A549 (cell line): ENCODE results near the gene UBE3B. TPM values are rescaled to one million over a fixed set of nuclear protein-coding genes. Genes with fewer than 3 reads are reported as not detected.

Source experiments
- ATAC-seq, 2 experiments: fragments of 200-7000 bp in 1 of 2; fragments of >200 bp in 1 of 2; cut with Nextera tagmentation in 1 of 2; cut with Tn5 transposase in 1 of 2; 3 replicates each; pipeline versions ENCODE4 v1.8.0 to v1.9.1; 2018 to 2020; ENCODE audit warnings: mild to moderate bottlenecking in 1 of 2, moderate library complexity in 1 of 2
- CTCF ChIA-PET: fragments of 300-600 bp; sonication (Branson Sonifier 250); formaldehyde crosslinking; extraction: SDS; loops from one replicate; lab custom pipeline; 2021; ENCODE audit warnings: antibody characterized with exemption, inconsistent platforms; lab: Yijun Ruan, JAX
- POLR2A ChIA-PET: fragments of 350-600 bp; formaldehyde crosslinking; extraction: SDS; loops from one replicate; lab custom pipeline; 2021; ENCODE audit warnings: antibody characterized with exemption, inconsistent platforms; lab: Yijun Ruan, JAX
- DNase-seq, 2 experiments: peaks; one replicate each; pipeline versions ENCODE4 v3.0.0 to v3.0.0-alpha.2; 2011 to 2016; ENCODE audit warnings: low read depth in 1 of 2, low spot score in 1 of 2
- FAIRE-seq: peaks from 2 replicates; lab custom pipeline; 2011; peaks lifted over from hg19 to GRCh38; lab: Jason Lieb, UNC
- H3K27ac ChIP-seq, 2 experiments: fragments of >200 bp; sonication (Bioruptor Twin); formaldehyde crosslinking; 3 replicates each; pipeline ENCODE4 v1.5.1; 2016 to 2017
- H3K4me1 ChIP-seq: fragments of >200 bp; sonication (Bioruptor Twin); formaldehyde crosslinking; 3 replicates; pipeline ENCODE4 v1.6.1; 2016
- H3K4me2 ChIP-seq: fragments of >200 bp; sonication (Bioruptor Twin); formaldehyde crosslinking; 3 replicates; pipeline ENCODE4 v1.6.1; 2016
- H3K4me3 ChIP-seq: fragments of >200 bp; sonication (Bioruptor Twin); formaldehyde crosslinking; 3 replicates; pipeline ENCODE4 v1.5.1; 2016
- H3K9me3 ChIP-seq: fragments of >200 bp; sonication (Bioruptor Twin); formaldehyde crosslinking; 3 replicates; pipeline ENCODE4 v1.6.1; 2016
- ATOH8 ChIP-seq: fragments of 250-450 bp; sonication (Bioruptor Pico); IDR thresholded peaks from 2 replicates; pipeline ENCODE4 v1.5.0; 2020; ENCODE audit warnings: low read depth, mild to moderate bottlenecking, moderate library complexity
- CHD4 ChIP-seq: fragments of 200-600 bp; sonication (generic); IDR thresholded peaks from 2 replicates; pipeline ENCODE4 v1.6.1; 2016; ENCODE audit warnings: antibody characterized with exemption, mild to moderate bottlenecking, borderline replicate concordance
- ELK1 ChIP-seq: fragments of 150-350 bp; IDR thresholded peaks from 2 replicates; pipeline ENCODE4 v1.6.1; 2014; ENCODE audit warnings: low read depth, mild to moderate bottlenecking, low read length
- EP300 ChIP-seq, 2 experiments: fragments of >200 bp; sonication (Bioruptor Twin); formaldehyde crosslinking; IDR thresholded peaks; 2 replicates in 1 of 2; 3 replicates in 1 of 2; pipeline ENCODE4 v1.6.1; 2016 to 2017
- HDAC2 ChIP-seq: fragments of 200-600 bp; sonication (generic); IDR thresholded peaks from 2 replicates; pipeline ENCODE4 v1.6.1; 2016
- HOXB13 ChIP-seq: fragments of 250-450 bp; sonication (Bioruptor Pico); IDR thresholded peaks from 2 replicates; pipeline ENCODE4 v1.5.0; 2020; ENCODE audit warnings: low read depth, mild to moderate bottlenecking, moderate library complexity
- MAZ ChIP-seq: fragments of 150-350 bp; IDR thresholded peaks from 2 replicates; pipeline ENCODE4 v1.6.1; 2014; ENCODE audit warnings: antibody characterized with exemption, low read depth, low read length, borderline replicate concordance
- SMC3 ChIP-seq: fragments of >200 bp; sonication (Bioruptor Twin); formaldehyde crosslinking; IDR thresholded peaks from 3 replicates; pipeline ENCODE4 v1.6.1; 2018; ENCODE audit warnings: inconsistent platforms
- SREBF2 ChIP-seq: fragments of 450-650 bp; IDR thresholded peaks from 2 replicates; pipeline ENCODE4 v1.6.1; 2014; ENCODE audit warnings: mild to moderate bottlenecking, moderate library complexity
- TP53 ChIP-seq: fragments of 250-450 bp; sonication (Bioruptor Pico); IDR thresholded peaks from 2 replicates; pipeline ENCODE4 v1.5.0; 2021; ENCODE audit warnings: mild to moderate bottlenecking, moderate library complexity
- ZNF302 ChIP-seq: fragments of 250-450 bp; sonication (Bioruptor Pico); IDR thresholded peaks from 2 replicates; pipeline ENCODE4 v1.9.0; 2021; ENCODE audit warnings: inconsistent platforms, mild to moderate bottlenecking, moderate library complexity
- WGBS: methylation state at CpG from one replicate; pipeline ENCODE4 v1.1.6; 2017; ENCODE audit errors: missing lambda C conversion rate; 5-methylcytosine and 5-hydroxymethylcytosine counted together
- polyA plus RNA-seq, 4 experiments: library from polyadenylated mRNA; depleted of rRNA in 3 of 4; stranded (reverse); fragments of >200 nt; fragmentation: RNase III in 1 of 4; extraction: RNeasy Plus Mini Kit Qiagen cat#74134 plus additional on column Dnase treatment in 1 of 4; gene quantifications; 2 replicates in 3 of 4; 3 replicates in 1 of 4; pipeline ENCODE4 v1.2.3, GENCODE V29; 2011 to 2017
- TF ChIP-seq, protein P1 (sequence below): fragments of 450-650 bp; IDR thresholded peaks from 2 replicates; pipeline ENCODE4 v1.6.1; 2014; ENCODE audit warnings: antibody characterized with exemption

UBE3B gene
- polyA plus RNA-seq, 2 of the 4 experiments (the other 2 are of a cell fraction): 14.0 to 38.0 TPM

- ATAC-seq (no peak), FAIRE-seq (no peak), DNase-seq (no peak)
- ChIA-PET POLR2A (no interaction called here), CTCF (interaction anchor here (1.0 to 1.7 kb wide), 2 partner anchors 47 to 115 kb away, joined by 3 to 7 read pairs; no protein-coding TSS in a partner anchor)
- H3K27ac ChIP-seq: no peak overlapping the region
- H3K9me3 ChIP-seq: no peaks in the 10 kb centered on the region
- no peak overlapping the region for H3K4me2 ChIP-seq
- WGBS: 61% methylated on average over 6 of the region's 6 CpGs
- no peak overlapping the region for H3K4me3 ChIP-seq
- TF ChIP-seq ELK1 (no peak), HOXB13 (no peak), ZNF302 (CRISPR knock-in tag) (no peak), EP300 (IDR thresholded peaks at IDR 0.05) (no peak), CHD4 (no peak), MAZ (no peak), TP53 (CRISPR knock-in tag) (no peak)
- no peaks in the 10 kb centered on the region for H3K4me1 ChIP-seq
Measured at GRCh38 chr12:109551108-109551507, 73.7 kb downstream of the UBE3B start.

DNA sequence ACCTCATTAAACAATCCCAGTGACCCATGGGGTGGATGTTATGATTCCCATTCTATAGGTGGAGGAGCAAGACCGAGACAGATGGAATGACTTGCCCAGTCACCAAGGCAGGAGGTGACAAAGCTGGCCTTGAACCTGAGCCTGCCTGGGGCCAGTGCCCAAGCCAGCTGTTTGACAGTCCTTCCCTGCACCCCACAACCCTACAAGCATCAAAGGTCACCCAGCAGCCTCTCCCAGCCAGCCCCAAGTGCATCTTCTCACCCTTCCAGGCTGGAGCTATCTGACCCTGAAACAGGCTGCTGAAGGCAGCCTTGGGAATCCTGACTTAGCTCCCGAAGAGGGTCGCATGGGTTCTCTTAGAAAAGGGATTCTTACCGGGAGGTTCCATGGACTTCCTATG, 75.5 kb downstream of the UBE3B start:
- DNase-seq: no peak
- POLR2A ChIA-PET: interaction anchor here (0.5 to 0.7 kb wide), 2 partner anchors 40 to 215 kb away, joined by 3 to 7 read pairs; no protein-coding TSS in a partner anchor

GRCh38 chr12:109553483-109553882, 76.0 kb downstream of the UBE3B start:
- no peak for FAIRE-seq
- Histone ChIP-seq H3K4me3 (no peak overlapping the region), H3K4me2 (no peak overlapping the region), H3K9me3 (no peaks in the 10 kb centered on the region), H3K4me1 (no peaks in the 10 kb centered on the region), H3K27ac (no peak overlapping the region)
- DNase-seq: no peak
- ChIA-PET POLR2A (interaction anchor here (0.5 to 0.7 kb wide), 2 partner anchors 40 to 215 kb away, joined by 3 to 7 read pairs; no protein-coding TSS in a partner anchor), CTCF (interaction anchor here (1.9 to 2.1 kb wide), 3 partner anchors 15 to 44 kb away, joined by 4 to 6 read pairs (median 6); no protein-coding TSS in a partner anchor)
- no peak for ATAC-seq
- TF ChIP-seq ELK1 (no peak), SMC3 (no peak), HOXB13 (no peak), TP53 (CRISPR knock-in tag) (no peak)
- TF ChIP-seq, protein P1, sequence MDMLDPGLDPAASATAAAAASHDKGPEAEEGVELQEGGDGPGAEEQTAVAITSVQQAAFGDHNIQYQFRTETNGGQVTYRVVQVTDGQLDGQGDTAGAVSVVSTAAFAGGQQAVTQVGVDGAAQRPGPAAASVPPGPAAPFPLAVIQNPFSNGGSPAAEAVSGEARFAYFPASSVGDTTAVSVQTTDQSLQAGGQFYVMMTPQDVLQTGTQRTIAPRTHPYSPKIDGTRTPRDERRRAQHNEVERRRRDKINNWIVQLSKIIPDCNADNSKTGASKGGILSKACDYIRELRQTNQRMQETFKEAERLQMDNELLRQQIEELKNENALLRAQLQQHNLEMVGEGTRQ: no peak
- WGBS: 77% methylated on average over 7 of the region's 7 CpGs

More for the DNA sequence above, 75.5 kb downstream of the UBE3B start:
- FAIRE-seq (no peak), ATAC-seq (no peak)
- TF ChIP-seq CHD4 (no peak), SREBF2 (no peak), HDAC2 (no peak), ATOH8 (CRISPR knock-in tag) (no peak)
- Histone ChIP-seq H3K9me3 (no peaks in the 10 kb centered on the region), H3K4me1 (no peaks in the 10 kb centered on the region), H3K27ac (no peak overlapping the region), H3K4me3 (no peak overlapping the region), H3K4me2 (no peak overlapping the region)
- CTCF ChIA-PET: interaction anchor here (1.0 to 2.1 kb wide), 5 partner anchors 16 to 245 kb away, joined by 3 to 6 read pairs (median 4); no protein-coding TSS in a partner anchor
- 69% methylated on average over 4 of the region's 4 CpGs for WGBS

DNA sequence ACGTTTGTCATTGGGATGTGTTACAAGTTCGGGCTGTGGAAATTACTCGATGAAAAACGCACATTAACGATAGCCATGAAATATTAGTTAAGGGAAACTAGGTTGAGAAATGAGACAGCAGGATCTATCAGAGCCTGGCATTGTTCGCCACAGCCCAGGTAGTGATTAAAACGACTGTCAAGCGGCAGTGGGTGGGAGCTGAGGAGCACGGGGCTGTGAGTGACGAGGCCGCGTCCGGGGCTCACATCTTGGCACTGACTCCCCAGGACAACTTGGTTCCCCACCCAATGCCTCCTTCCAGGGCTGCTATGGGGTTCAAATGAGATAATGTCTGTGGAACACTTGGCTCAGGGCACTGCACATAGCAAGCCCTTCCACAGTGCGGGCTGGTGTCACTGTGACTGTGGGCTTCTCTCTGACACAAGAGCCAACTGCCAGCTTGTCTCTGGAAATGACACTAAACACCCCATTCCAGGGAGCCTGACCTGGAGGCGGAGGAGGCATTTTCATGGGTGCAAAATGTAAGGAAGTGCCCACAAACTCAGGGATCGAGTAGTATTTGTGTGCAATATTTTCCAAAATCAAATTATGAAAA, 76.6 kb downstream of the UBE3B start:
- CTCF ChIA-PET: interaction anchor here (1.9 to 2.1 kb wide), 3 partner anchors 15 to 43 kb away, joined by 4 to 6 read pairs (median 6); no protein-coding TSS in a partner anchor
- peak in 1 of 2 experiments; percentile 15; a peak in 2 of 6 replicates for ATAC-seq
- DNase-seq: no peak
- FAIRE-seq: no peak
- no peak for TF ChIP-seq EP300 (IDR thresholded peaks at IDR 0.05)
- H3K27ac ChIP-seq: no peak overlapping the region
- H3K4me3 ChIP-seq: no peak overlapping the region
- no peaks in the 10 kb centered on the region for H3K4me1 ChIP-seq
- POLR2A ChIA-PET: no interaction called here
- no peak overlapping the region for H3K4me2 ChIP-seq
- 60% methylated on average over 15 of the region's 16 CpGs for WGBS
- no peaks in the 10 kb centered on the region for H3K9me3 ChIP-seq
